Measurements from ENCODE around the gene CCN5.
A peak's percentile ranks its signal among the peaks of the same experiment; 100 is the strongest.

Gene CCN5

DNA sequence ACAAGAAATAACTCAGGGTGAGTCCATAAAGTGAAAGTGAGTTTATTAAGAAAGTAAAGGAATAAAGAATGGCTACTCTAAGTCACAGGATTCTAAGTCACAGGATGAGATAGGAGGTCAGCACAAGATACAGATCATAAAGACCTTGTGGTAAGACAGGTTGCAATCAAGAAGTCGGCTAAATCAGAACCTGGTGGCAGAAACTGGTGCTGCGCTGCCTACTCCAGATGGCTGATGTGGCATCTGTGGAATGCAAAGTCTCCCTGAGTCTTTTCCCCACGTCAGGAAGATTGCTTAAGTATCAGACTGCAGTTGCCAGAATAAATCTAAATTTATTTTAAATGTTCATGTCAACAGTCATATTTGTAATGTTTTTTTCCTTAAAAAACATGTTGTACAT, 19.8 kb downstream of the CCN5 start:
- no peak for ATAC-seq
- no peak overlapping the region for H3K27ac Mint-ChIP-seq
- H3K4me1 Mint-ChIP-seq: peaks cover 11% of the 10 kb centered on the region
- H3K36me3 Mint-ChIP-seq: peaks cover 6% of the 10 kb centered on the region
- peaks cover 4% of the 10 kb centered on the region for H3K9me3 Mint-ChIP-seq
- peaks cover 18% of the 10 kb centered on the region for H3K27me3 Mint-ChIP-seq
- H3K4me3 Mint-ChIP-seq: no peak overlapping the region

DNA sequence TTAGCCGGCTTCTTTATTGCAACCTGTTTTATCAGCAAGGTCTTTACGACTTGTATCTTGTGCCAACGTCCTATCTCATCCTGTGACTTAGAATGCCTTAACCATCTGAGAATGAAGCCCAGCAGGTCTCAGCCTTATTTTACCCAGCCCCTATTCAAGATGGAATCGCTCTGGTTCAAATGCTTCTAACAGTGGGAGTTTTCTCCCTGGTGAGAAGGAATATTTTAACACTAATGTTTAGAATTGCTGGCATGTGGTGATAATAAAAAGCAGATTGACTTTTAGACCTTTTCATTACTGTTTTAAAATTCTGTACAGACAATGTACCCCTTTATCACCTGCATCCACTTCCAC, 20.6 kb downstream of the CCN5 start:
- Mint-ChIP-seq H3K36me3 (peaks cover 6% of the 10 kb centered on the region), H3K9me3 (peaks cover 4% of the 10 kb centered on the region), H3K4me3 (no peak overlapping the region), H3K27me3 (peaks cover 18% of the 10 kb centered on the region), H3K4me1 (peaks cover 11% of the 10 kb centered on the region), H3K27ac (peak overlapping the region; percentile 40)
- ATAC-seq: no peak

DNA sequence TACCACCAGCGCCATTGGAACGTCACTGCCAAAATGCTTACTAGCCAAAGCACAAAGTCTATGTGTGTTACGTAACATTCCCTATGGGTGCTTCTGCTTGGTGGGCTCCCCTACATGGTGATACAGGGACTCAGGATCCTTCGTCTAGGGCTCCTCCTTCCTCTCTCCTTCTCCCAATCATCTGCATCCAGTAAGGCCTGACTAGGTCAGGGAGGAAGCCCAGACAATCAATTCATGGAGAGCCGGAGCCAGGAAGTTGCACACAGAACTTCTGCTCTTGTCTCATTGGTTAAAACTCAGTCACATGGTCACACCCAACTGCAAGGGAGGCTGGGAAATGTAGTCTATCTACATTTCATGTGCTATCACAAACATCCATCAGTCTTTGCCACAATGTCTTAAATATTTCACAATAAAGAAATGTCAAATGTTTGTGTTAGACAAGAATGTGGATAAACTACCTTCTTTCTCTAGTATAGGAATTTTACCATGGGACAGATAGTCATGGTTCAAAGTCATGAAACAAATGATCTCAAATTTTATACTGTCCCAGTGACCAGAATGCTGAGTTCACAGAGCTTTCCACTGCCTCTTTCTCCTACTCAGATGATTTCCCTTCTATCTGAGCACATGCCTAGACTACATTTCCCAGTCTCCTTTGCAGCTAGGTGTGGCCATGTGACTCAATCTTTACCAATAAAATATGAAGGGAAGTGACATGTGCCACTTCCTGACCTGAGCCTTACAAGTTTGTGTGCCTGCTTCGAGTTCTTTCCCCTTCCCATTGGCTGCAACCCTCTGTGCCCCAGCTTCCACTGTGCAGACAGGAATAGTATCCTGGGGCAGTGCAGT, 21.2 kb downstream of the CCN5 start:
- H3K27ac Mint-ChIP-seq: peak overlapping the region; percentile 40
- peak; percentile 61 for ATAC-seq
- H3K4me3 Mint-ChIP-seq: peak overlapping the region; percentile 65
- peaks cover 6% of the 10 kb centered on the region for H3K36me3 Mint-ChIP-seq
- peaks cover 4% of the 10 kb centered on the region for H3K9me3 Mint-ChIP-seq
- H3K27me3 Mint-ChIP-seq: peaks cover 18% of the 10 kb centered on the region
- H3K4me1 Mint-ChIP-seq: peaks cover 11% of the 10 kb centered on the region

DNA sequence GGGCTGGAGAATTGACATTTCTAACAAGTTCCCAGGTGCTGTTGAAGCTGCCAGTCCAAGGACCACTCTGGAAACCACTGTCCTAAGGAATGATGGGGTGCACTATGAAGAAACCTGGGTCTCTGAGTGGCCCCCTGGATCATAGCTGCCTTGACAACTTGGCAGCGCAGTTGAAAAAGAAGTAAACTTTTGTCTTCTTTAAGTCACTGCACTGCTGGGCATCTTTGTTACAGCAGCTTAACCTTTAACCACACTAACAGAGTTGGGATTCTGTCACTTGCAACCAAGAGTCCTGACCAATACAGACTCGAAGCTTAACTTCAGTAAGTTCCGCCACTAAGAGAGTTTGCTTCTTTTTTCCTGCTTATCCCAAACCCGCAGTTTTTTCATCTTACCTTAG, 21.9 kb downstream of the CCN5 start:
- Mint-ChIP-seq H3K27me3 (peaks cover 21% of the 10 kb centered on the region), H3K9me3 (peaks cover 4% of the 10 kb centered on the region), H3K27ac (no peak overlapping the region), H3K4me1 (peaks cover 11% of the 10 kb centered on the region), H3K4me3 (no peak overlapping the region), H3K36me3 (peaks cover 6% of the 10 kb centered on the region)
- ATAC-seq: no peak

DNA sequence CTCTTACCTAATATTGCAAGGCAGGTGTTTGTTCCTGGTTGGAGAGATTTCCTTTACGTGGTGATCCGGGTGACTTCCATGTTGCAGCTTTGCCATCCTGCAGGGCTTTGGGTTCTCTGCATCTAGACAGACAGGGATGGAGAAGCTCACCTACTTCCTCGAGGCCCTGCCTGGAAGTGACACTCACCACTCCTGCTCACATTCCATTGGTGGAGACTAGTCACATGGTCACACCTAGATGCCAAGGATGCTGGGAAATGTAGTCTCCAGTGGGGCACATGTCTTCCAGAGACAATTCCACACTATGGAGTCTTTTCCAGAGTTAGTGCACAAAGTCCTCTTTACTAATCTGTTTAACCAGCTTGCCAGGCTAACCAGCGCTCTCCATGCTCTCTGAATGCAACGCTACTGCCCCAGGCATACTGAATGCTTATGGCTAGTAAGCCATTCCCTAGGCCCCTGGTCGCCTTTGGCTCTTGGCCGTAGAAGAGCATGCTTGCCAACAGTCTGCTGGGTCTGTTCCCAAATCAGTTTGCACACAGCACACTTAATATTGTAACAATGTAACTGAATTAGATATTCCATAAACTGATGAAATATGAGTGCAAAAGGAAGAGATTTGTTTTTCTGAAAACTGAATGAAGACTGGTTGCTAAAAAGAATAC, 23.8 kb downstream of the CCN5 start:
- peaks cover 11% of the 10 kb centered on the region for H3K4me1 Mint-ChIP-seq
- peaks cover 17% of the 10 kb centered on the region for H3K27me3 Mint-ChIP-seq
- no peak overlapping the region for H3K27ac Mint-ChIP-seq
- peaks cover 4% of the 10 kb centered on the region for H3K9me3 Mint-ChIP-seq
- ATAC-seq: peak; percentile 68
- peaks cover 6% of the 10 kb centered on the region for H3K36me3 Mint-ChIP-seq
- H3K4me3 Mint-ChIP-seq: no peak overlapping the region

DNA sequence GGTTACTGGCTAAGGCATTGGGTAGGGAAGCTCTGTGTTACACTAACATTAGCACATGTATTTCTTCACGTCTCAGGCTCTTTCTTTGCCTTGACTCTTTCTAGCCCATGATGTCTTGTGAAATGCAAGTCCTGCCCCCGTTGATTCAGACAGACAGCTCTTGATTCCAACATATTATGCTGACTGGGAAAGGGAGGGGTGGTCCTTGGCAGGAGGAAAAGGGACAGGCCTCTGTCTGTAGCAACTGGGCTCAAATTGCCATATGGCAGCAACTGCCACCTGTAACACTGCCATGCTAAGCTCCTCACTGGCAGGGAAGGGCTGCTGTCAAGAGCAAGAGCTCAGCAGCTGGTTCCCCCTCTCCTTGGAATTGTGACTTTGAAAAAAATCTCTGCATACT, 24.8 kb downstream of the CCN5 start:
- Mint-ChIP-seq H3K27me3 (peaks cover 27% of the 10 kb centered on the region), H3K9me3 (peaks cover 4% of the 10 kb centered on the region), H3K4me3 (no peak overlapping the region), H3K27ac (no peak overlapping the region), H3K4me1 (peaks cover 11% of the 10 kb centered on the region), H3K36me3 (peaks cover 6% of the 10 kb centered on the region)
- no peak for ATAC-seq

DNA sequence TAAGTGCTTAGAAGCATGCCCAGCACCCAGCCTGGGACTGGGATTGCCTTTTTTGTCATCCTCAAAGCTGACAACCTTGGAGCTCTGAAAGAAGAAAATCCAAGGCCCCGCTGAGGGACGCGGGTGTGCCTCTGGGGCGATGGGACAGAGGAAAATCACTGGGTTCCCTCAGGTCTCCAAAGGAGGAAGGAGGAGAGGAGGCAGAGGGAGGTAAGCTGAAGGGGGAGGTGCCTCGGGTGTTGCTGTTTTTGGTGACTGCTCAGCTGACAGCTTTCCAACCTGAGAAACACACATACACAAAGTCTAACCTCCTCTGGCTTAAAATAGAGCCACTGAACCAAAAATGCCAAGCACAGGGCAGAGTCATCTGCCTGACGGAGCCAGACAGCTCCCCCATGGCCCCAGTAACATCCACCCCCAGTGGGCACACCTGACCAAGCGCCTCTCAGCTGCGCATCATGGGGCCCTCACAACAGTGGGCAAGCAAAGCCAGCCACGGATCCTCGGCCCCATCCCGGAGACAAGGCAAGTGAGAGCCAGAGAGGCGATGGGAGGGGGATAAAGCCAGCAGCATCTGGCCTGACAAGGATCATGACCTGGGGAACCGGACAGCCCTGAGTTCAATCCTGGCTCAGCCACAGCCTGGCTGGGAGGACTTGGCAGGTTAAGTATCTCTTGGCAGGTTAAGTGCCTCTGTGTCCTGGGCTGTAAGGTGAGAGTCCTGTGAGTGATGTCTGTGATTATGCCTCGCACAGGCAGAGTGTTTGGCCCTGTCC, 27.3 kb downstream of the CCN5 start:
- ATAC-seq: no peak
- Mint-ChIP-seq H3K27me3 (peaks cover 51% of the 10 kb centered on the region), H3K27ac (no peak overlapping the region), H3K4me1 (no peaks in the 10 kb centered on the region), H3K9me3 (no peaks in the 10 kb centered on the region), H3K4me3 (no peak overlapping the region), H3K36me3 (no peaks in the 10 kb centered on the region)

DNA sequence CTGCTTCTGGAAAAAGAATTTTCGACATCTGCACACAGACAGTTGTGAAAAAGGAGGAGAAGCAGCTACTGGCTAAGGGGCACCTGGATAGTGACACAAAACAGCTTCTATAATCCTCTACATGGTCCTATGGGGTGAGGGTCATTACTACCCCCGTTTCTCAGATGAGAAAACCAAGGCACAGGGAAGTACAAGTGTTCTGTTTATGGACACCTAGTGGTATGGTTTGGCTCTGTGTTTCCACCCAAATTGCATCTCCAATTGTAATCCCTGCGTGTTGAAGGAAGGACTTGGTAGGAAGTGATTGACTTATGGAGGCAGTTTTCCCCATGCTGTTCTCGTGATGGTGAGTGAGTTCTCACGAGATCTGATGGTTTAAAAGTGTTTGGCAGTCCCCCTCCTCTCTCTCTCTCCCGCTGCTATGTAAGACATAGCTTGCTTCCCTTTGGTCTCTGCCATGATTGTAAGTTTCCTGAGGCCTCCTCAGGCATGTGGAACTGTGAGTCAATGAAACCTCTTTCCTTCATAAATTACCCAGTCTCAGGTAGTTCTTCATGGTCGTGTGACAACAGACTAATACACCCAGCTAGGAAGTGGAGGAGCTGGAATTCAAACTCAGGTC, 28.0 kb downstream of the CCN5 start:
- Mint-ChIP-seq H3K27me3 (peaks cover 54% of the 10 kb centered on the region), H3K27ac (no peak overlapping the region), H3K9me3 (no peaks in the 10 kb centered on the region), H3K36me3 (no peaks in the 10 kb centered on the region), H3K4me3 (no peak overlapping the region), H3K4me1 (no peaks in the 10 kb centered on the region)
- ATAC-seq: no peak

DNA sequence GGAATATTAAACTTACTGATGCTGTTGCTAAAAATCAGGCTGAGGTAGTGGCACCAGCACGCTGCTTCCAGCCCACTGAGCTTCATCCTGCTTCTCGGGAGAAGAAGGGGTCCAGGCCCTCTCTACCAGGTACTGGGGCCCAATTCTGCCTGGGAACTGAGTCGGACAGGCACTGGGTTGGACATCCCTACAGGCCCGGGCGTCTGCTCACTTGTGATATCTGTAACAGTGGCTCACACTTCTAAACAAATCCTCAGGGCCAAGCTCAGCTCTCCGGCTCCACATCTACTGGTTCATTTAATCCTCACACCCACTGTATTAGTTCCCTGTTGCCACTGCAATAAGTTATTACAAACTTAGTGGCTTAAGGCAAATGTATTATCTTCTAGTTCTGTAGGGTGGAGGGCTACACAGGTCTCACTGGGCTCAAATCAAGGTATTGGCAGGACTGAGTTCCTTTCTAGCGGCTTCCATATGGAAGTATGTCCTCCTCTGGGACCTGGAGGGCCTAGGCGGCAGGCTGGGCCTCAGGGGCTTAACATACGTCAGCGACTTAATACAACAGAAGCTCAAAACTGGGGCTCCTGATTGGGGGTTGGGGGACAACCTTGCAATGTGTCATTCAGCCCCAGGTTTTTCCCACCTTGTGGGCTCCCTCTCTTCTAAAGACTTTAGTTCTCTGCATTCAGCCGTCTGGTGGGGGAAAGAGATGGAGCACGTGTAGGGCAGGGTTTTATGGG, 28.9 kb downstream of the CCN5 start:
- ATAC-seq: no peak
- Mint-ChIP-seq H3K27ac (no peak overlapping the region), H3K27me3 (peaks cover 58% of the 10 kb centered on the region), H3K9me3 (no peaks in the 10 kb centered on the region), H3K36me3 (no peaks in the 10 kb centered on the region), H3K4me3 (no peak overlapping the region), H3K4me1 (no peaks in the 10 kb centered on the region)

DNA sequence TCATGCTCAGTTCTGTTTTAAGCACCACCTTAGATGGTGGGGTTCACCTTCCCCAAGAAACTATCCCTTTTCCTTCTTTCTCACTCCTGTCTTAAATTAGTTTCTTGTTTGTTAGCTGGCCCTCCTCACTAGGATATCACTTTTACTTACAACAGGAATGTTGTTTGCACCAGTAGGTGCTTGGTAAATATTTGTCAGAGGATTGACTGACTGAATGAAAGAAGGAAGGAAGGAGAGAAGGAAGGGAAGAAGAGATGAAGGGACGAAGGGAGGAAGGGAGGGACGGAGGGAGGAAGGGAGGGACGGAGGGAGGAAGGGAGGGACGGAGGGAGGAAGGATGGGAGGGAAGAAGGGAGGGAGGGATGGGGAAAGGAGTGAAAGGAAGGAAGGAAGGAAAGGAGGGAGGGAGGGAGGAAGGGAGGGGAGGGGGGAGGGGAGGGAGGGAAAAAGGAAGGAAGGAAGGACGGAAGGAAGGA, 30.0 kb downstream of the CCN5 start:
- ATAC-seq: no peak
- no peaks in the 10 kb centered on the region for H3K36me3 Mint-ChIP-seq
- H3K9me3 Mint-ChIP-seq: no peaks in the 10 kb centered on the region
- H3K4me3 Mint-ChIP-seq: peak overlapping the region; percentile 60
- H3K27ac Mint-ChIP-seq: no peak overlapping the region
- no peaks in the 10 kb centered on the region for H3K4me1 Mint-ChIP-seq
- peaks cover 67% of the 10 kb centered on the region for H3K27me3 Mint-ChIP-seq

DNA sequence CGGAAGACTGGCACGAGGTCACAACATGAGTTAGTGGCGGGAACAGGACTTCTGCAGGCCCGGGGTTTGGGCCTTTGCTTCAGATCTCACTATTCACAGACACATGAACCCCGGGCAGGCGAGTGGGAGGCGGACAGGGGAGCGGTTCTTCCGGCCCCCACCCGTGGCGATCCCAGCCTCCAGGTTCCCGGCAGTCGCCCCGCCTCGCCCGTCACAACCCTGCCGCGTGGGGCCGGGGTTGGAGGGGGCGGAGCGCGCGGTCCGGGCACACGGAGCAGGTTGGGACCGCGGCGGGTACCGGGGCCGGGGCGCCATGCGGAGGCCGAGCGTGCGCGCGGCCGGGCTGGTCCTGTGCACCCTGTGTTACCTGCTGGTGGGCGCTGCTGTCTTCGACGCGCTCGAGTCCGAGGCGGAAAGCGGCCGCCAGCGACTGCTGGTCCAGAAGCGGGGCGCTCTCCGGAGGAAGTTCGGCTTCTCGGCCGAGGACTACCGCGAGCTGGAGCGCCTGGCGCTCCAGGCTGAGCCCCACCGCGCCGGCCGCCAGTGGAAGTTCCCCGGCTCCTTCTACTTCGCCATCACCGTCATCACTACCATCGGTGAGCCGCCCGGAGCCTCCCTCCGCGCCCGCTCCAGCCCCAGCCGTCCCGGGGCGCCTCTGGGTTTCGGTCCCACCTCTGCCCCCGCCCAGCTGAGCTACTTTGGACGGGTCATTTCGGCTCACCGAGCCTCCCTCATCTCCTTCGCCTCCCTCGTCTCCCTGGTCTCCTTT, 30.6 kb downstream of the CCN5 start, which contains the start of gene KCNK15:
Gene KCNK15, plus strand, starts transcription at position 268 of the 769 bp plus-strand sequence. Its CDS starts 46 bp downstream, at position 314.
- Mint-ChIP-seq H3K9me3 (no peaks in the 10 kb centered on the region), H3K4me1 (no peaks in the 10 kb centered on the region), H3K27me3 (peaks cover 71% of the 10 kb centered on the region), H3K36me3 (no peaks in the 10 kb centered on the region), H3K27ac (no peak within 1 kb of the TSS), H3K4me3 (peak within 1 kb of the TSS; percentile 60)
- peak; percentile 65 for ATAC-seq

DNA sequence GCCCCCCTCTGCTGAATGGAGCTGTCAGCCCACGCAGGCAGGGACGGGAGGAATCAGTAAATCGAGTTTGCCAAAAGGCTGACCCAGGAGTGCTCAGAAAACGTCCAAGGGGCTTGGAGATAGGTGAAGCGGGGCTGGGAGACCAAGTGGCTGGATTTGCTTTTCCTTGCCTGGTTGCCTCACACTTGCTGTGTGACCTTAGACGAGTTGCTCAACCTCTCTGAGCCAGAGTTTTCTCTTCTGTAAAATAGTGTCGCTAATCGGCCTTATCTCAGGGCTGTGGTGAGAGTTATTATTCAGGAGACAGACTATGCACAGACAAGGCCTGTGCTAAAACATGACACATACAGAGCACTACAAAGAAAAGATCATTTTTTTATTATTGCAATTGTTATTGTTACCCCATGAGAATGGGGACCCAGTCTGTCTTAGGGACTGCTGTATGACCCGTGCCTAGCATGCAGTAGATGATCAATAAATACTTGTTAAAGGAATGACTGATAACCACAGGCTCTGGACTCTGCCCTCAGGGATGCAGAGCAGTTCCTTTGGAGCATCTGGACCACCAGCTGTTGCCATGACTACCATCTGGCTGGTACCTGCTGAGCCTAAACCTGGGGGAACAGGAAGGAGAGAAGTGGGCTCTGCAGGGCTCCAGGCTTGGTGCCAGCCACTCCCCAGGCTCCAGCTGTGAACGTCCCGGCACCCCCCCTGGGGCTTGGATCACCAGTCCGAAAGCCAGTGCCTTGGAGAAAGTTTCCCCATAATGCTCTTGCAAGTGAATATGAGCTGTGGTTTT, 31.4 kb downstream of the CCN5 start:
- ATAC-seq: no peak
- Mint-ChIP-seq H3K9me3 (no peaks in the 10 kb centered on the region), H3K4me3 (peak overlapping the region; percentile 49), H3K27me3 (peaks cover 78% of the 10 kb centered on the region), H3K4me1 (no peaks in the 10 kb centered on the region), H3K27ac (no peak overlapping the region), H3K36me3 (no peaks in the 10 kb centered on the region)
